ENCODE results near the gene NPRL2. TPM values are rescaled to one million over a fixed set of nuclear protein-coding genes. Genes with fewer than 3 reads are reported as not detected.

Gene NPRL2
- total and polyA plus RNA-seq, 9 of the 15 experiments (the other 6 are each of a cell fraction or from before 2014, with no cell fraction given), result 17.4 to 40.4 (median 24.4) TPM

GRCh38 chr3:50350527-50351322 is at the start of gene NPRL2, which contains the start of gene CYB561D2 (continued):
- no peak for TF ChIP-seq TRIM24 (IDR thresholded peaks at IDR 0.05)
- 0 out of 2 replicates have a peak, but pooled peaks have one; percentile 13 for TF ChIP-seq MXI1 (IDR thresholded peaks at IDR 0.05; ENCODE audit: low read depth, low read length)
- TF ChIP-seq DDX20 (tag; IDR thresholded peaks at IDR 0.05; ENCODE audit: low read depth), result no peak
- TF ChIP-seq CREM (IDR thresholded peaks at IDR 0.05; ENCODE audit: low read depth), result peak; percentile 94
- TF ChIP-seq GATAD2A (IDR thresholded peaks at IDR 0.05), result no peak
- TF ChIP-seq KLF6 (CRISPR knock-in tag; IDR thresholded peaks at IDR 0.05; ENCODE audit: borderline replicate concordance), result 0 out of 2 replicates have a peak, but pooled peaks have one; percentile 53
- peak; percentile 93 for TF ChIP-seq ZNF395 (CRISPR knock-in tag; IDR thresholded peaks at IDR 0.05)
- no peak for TF ChIP-seq ZBTB7A (IDR thresholded peaks at IDR 0.05; ENCODE audit: borderline replicate concordance, control insufficient read depth, low read depth, low read length)
- TF ChIP-seq PHB2 (IDR thresholded peaks at IDR 0.05; ENCODE audit: low read depth), result no peak
- TF ChIP-seq MTA1 (IDR thresholded peaks at IDR 0.05; ENCODE audit: borderline replicate concordance), result peak; percentile 91
- peak; percentile 97 for TF ChIP-seq ELF1 (tag; IDR thresholded peaks at IDR 0.05)
- peak; percentile 97 for TF ChIP-seq SIX5 (IDR thresholded peaks at IDR 0.05; ENCODE audit: borderline replicate concordance in 1 of 2, insufficient read depth in 1 of 2, low read depth in 1 of 2, low read length in 2 of 2)
- no peak for TF ChIP-seq RCOR1 (IDR thresholded peaks at IDR 0.05; ENCODE audit: borderline replicate concordance in 1 of 2, low read depth in 2 of 2, low read length in 2 of 2)
- no peak for TF ChIP-seq ZNF140 (CRISPR knock-in tag; IDR thresholded peaks at IDR 0.05)
- TF ChIP-seq, protein P1, sequence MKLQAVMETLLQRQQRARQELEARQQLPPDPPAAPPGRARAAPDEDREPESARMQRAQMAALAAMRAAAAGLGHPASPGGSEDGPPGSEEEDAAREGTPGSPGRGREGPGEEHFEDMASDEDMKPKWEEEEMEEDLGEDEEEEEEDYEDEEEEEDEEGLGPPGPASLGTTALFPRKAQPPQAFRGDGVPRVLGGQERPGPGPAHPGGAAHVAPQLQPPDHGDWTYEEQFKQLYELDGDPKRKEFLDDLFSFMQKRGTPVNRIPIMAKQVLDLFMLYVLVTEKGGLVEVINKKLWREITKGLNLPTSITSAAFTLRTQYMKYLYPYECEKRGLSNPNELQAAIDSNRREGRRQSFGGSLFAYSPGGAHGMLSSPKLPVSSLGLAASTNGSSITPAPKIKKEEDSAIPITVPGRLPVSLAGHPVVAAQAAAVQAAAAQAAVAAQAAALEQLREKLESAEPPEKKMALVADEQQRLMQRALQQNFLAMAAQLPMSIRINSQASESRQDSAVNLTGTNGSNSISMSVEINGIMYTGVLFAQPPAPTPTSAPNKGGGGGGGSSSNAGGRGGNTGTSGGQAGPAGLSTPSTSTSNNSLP (IDR thresholded peaks at IDR 0.05; ENCODE audit: borderline replicate concordance, low read depth, low read length), result no peak
- TF ChIP-seq POLR2A (conservative IDR thresholded peaks at IDR 0.05), result peak; percentile 71
- TF ChIP-seq KLF1 (tag; IDR thresholded peaks at IDR 0.05), result no peak
- TF ChIP-seq FIP1L1 (IDR thresholded peaks at IDR 0.05; ENCODE audit: low read depth, low read length, poor library complexity, severe bottlenecking), result no peak
- no peak for TF ChIP-seq MXD1 (CRISPR knock-in tag; IDR thresholded peaks at IDR 0.05; ENCODE audit: borderline replicate concordance, poor library complexity, severe bottlenecking)
- no peak for TF ChIP-seq SREBF1 (IDR thresholded peaks at IDR 0.05; ENCODE audit: borderline replicate concordance, low read depth, low read length)
- TF ChIP-seq TAF9B (IDR thresholded peaks at IDR 0.05; ENCODE audit: partially characterized antibody), result no peak
- TF ChIP-seq SMARCA5 (IDR thresholded peaks at IDR 0.05), result no peak
- no peak for TF ChIP-seq SMARCB1 (IDR thresholded peaks at IDR 0.05; ENCODE audit: insufficient read length, low read depth)
- TF ChIP-seq POLR2AphosphoS5 (IDR thresholded peaks at IDR 0.05; ENCODE audit: control insufficient read depth, insufficient read depth, low read depth, low read length), result no peak
- TF ChIP-seq ESRRB (CRISPR knock-in tag; IDR thresholded peaks at IDR 0.05; ENCODE audit: borderline replicate concordance), result no peak
- TF ChIP-seq POLR3G (IDR thresholded peaks at IDR 0.05; ENCODE audit: extremely low read depth, insufficient read length, insufficient replicate concordance), result no peak

Measured in K562 (cell line).